GM10266 (cell line): ENCODE measurements around the gene FBXW5.

ENCODE experiments used
- DNase-seq: peaks from one replicate; pipeline ENCODE4 v3.0.0; 2012; ENCODE audit errors: extremely low spot score
- TF ChIP-seq, protein P1 (sequence below): IDR thresholded peaks from 2 replicates; pipeline ENCODE4 v1.5.1; 2012; ENCODE audit warnings: mild to moderate bottlenecking, low read depth; ENCODE audit not compliant: control insufficient read depth, insufficient read depth; ENCODE audit errors: missing control alignments

FBXW5 gene

DNA sequence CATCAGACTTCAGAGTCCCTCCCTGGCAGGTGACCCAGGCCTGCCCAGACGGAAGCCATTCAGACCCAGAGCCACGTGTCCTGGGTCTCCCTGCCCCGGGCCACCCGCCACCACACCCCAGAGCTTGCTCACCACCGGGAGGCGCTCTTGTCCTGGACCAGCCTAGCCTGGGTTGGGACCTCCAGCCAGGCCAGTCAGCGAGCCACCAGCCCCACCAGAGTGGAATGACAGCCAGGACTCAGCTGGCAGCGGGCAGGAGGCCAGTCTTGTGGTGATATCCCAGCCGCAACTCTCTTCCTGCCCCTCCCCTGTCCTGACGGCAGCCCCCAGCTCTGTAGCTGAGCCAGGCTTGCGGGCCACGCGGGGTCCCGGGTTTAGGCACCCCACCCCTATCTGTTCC is 31.1 kb upstream of the FBXW5 start:
- DNase-seq: peak; percentile 71
- TF ChIP-seq, protein P1, sequence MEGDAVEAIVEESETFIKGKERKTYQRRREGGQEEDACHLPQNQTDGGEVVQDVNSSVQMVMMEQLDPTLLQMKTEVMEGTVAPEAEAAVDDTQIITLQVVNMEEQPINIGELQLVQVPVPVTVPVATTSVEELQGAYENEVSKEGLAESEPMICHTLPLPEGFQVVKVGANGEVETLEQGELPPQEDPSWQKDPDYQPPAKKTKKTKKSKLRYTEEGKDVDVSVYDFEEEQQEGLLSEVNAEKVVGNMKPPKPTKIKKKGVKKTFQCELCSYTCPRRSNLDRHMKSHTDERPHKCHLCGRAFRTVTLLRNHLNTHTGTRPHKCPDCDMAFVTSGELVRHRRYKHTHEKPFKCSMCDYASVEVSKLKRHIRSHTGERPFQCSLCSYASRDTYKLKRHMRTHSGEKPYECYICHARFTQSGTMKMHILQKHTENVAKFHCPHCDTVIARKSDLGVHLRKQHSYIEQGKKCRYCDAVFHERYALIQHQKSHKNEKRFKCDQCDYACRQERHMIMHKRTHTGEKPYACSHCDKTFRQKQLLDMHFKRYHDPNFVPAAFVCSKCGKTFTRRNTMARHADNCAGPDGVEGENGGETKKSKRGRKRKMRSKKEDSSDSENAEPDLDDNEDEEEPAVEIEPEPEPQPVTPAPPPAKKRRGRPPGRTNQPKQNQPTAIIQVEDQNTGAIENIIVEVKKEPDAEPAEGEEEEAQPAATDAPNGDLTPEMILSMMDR: peak; percentile 37

GRCh38 chr9:136974817-136975535 is 30.4 kb upstream of the FBXW5 start:
- DNase-seq: no peak
- TF ChIP-seq, protein P1: no peak

DNA sequence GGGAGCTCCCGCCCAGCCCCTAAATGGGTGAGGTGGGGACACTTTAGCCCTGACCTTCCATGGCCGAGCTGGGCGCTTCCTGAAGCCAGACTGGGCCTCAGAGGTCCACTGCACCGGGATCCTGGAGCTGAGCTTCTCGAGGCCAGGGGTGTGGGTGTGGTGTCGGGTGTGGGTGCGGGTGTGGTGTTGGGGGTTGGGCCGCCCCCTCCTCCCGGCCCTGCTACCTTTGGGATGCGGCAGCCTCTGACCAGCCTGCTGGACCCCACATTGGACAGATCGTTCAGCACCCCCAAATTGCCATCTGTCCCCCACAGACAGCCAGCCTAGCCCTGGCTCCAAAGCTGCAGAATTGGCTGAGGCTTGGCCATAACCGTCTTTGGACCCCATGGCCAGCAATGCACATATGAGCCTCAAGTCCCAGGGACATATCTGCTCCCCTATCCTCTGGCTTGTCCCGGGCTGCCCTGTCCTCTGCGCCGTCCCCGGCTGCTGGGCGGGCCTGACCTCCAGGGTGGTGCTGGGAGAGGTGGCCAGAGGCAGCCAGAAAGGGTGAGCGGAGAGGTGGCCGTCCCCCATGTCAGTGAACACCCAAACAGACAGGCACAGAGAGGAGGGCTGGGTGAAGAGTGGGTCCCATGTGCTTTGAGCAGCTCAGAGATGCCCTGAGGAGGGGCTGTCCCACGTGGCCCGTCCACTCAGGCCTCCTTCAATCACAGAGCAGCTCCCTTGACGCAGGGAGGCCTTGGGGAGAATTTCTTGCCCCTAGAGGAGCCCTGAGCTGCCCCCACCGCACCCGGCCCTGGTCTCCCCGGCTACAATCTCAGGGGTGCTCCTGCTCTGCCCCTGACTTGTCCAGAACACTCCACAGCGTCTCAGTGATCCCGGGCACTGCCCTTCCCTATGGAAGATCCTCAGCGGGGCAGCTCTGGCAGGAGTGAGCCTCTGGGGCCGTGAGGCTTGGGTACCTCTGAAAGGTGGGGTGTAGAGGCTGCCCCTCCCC is 29.4 kb upstream of the FBXW5 start:
- TF ChIP-seq, protein P1: no peak
- no peak for DNase-seq

DNA sequence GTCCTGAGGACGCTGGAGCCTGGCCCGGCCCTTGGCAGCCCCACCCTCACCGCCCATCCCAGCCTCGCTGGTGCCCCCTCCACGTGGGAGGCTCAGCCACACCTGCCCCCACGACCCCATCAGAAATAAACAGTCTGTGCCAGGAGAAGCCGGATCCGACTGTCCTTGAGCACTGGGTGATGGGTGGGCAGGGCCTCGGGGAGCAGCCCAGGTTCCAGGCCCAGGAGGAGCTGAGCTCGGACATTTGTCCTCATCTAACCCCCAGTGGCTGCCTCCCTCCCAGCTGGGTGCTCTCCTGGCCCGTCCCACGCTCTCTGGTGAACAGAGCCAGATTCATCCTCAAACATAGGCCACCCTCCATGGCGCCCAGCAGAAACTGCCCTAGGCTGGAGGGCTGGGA is 28.2 kb upstream of the FBXW5 start:
- TF ChIP-seq, protein P1: no peak
- DNase-seq: no peak

DNA sequence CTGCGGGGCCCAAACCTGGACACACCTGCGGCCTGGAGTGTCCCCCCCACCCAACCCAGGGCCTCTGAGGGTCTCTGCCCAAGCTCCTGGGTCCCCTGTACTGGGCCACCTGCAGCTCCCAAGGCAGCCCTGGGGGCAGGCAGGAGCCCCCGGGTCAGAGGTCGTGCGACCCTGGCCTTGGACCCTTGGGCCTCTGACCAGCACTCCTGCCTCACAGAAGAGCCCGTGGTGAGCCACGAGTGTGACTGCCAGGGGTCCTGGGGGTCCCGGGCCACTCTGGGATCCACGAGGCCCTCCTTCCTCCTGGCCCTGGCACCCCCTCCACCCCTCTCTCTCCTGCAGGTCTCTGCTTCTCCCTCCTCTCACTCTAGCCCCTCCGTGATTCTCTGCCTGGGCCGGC is 27.8 kb upstream of the FBXW5 start:
- TF ChIP-seq, protein P1: no peak
- DNase-seq: no peak

- DNase-seq: no peak
- TF ChIP-seq, protein P1: no peak
These were observed 27.2 kb upstream of the FBXW5 start for GRCh38 chr9:136971746-136972145.

DNA sequence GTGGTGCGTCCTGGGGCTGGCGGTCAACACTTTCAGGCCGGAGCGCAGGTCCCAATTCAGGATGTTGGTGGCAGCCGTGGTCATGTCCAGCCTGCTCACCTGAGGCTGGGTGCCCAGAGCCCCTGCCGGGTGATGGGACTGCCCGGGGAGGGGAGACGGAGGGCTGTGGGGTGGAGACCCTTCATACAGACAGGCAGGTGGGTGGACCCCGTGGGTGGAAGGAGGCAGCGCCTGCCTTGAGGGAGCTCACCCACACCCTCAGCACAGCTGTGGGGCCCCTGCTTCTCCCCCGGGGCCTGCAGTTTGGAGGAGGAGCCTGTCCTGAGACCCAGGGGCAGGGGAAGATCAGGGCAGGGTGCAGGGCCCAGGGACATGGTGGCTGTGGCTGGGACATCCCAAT is 25.8 kb upstream of the FBXW5 start:
- TF ChIP-seq, protein P1: no peak
- DNase-seq: no peak
